DND-41 (cell line): ENCODE results near the gene DHRSX.

Experiments used
- ATAC-seq: fragments of 200-7000 bp; cut with Tn5 transposase; 3 replicates; pipeline ENCODE4 v1.9.1; 2021; ENCODE audit warnings: low read depth; ENCODE audit not compliant: insufficient read depth
- DNase-seq: peaks from one replicate; pipeline ENCODE4 v3.0.0-alpha.2; 2020
- H2AFZ ChIP-seq: 2 replicates; pipeline ENCODE4 v1.6.0; 2012; ENCODE audit warnings: low read depth, low read length
- H3K27ac ChIP-seq: 2 replicates; pipeline ENCODE4 v1.5.1; 2012; ENCODE audit warnings: low read length, inconsistent platforms
- H3K27me3 ChIP-seq: fragments of 200-600 bp; sonication (generic); 2 replicates; pipeline ENCODE4 v1.6.0; 2012; ENCODE audit warnings: low read length, mild to moderate bottlenecking, inconsistent platforms; ENCODE audit not compliant: insufficient read depth, poor library complexity
- H3K36me3 ChIP-seq: 2 replicates; pipeline ENCODE4 v1.5.1; 2012; ENCODE audit warnings: low read length, inconsistent platforms; ENCODE audit not compliant: insufficient read depth
- H3K4me1 ChIP-seq: 2 replicates; pipeline ENCODE4 v1.5.1; 2012; ENCODE audit warnings: mild to moderate bottlenecking, low read length; ENCODE audit not compliant: insufficient read depth
- H3K4me2 ChIP-seq: 2 replicates; pipeline ENCODE4 v1.6.0; 2012; ENCODE audit warnings: mild to moderate bottlenecking, moderate library complexity, low read length, inconsistent platforms; ENCODE audit not compliant: insufficient read depth
- H3K4me3 ChIP-seq, 2 experiments: fragments of 200-600 bp in 1 of 2; shearing (Covaris generic) in 1 of 2; 2 replicates each; pipeline ENCODE4 v1.5.1; 2012 to 2016; ENCODE audit warnings: inconsistent platforms in 2 of 2, low read length in 2 of 2, mild to moderate bottlenecking in 2 of 2, low read depth in 1 of 2, moderate library complexity in 1 of 2
- H3K79me2 ChIP-seq: 2 replicates; pipeline ENCODE4 v1.6.0; 2012; ENCODE audit warnings: low read length, inconsistent platforms; ENCODE audit not compliant: insufficient read depth
- H3K9ac ChIP-seq: 2 replicates; pipeline ENCODE4 v1.6.0; 2012; ENCODE audit warnings: low read depth, mild to moderate bottlenecking, inconsistent platforms, low read length, moderate library complexity
- H3K9me3 ChIP-seq: 2 replicates; pipeline ENCODE4 v1.5.1; 2012; ENCODE audit warnings: low read length, moderate library complexity, mild to moderate bottlenecking, inconsistent platforms; ENCODE audit not compliant: insufficient read depth, severe bottlenecking
- H4K20me1 ChIP-seq: 2 replicates; pipeline ENCODE4 v1.6.0; 2012; ENCODE audit warnings: low read length; ENCODE audit not compliant: insufficient read depth
- EZH2 ChIP-seq: IDR thresholded peaks from 3 replicates; pipeline ENCODE4 v1.6.1; 2012; ENCODE audit warnings: borderline replicate concordance, low read depth, mild to moderate bottlenecking, moderate library complexity, low read length, inconsistent platforms; ENCODE audit not compliant: severe bottlenecking
- TF ChIP-seq, protein P1 (sequence below): IDR thresholded peaks from 2 replicates; pipeline ENCODE4 v1.5.1; 2012; ENCODE audit warnings: borderline replicate concordance, low read length, moderate library complexity, mild to moderate bottlenecking; ENCODE audit not compliant: poor library complexity, severe bottlenecking; ENCODE audit errors: extremely low read depth

The DHRSX gene

GRCh38 chrX:2228536-2228935 is 272.2 kb downstream of the DHRSX start:
- no peaks in the 10 kb centered on the region for H3K27me3 ChIP-seq
- peaks cover 4% of the 10 kb centered on the region; the same call in 1 of the 2 replicates for H3K4me1 ChIP-seq
- H3K27ac ChIP-seq: no peak overlapping the region
- ATAC-seq (peak; percentile 73), DNase-seq (peak; percentile 8)
- H4K20me1 ChIP-seq: peaks cover 5% of the 10 kb centered on the region; the same call in 1 of the 2 replicates
- TF ChIP-seq, protein P1, sequence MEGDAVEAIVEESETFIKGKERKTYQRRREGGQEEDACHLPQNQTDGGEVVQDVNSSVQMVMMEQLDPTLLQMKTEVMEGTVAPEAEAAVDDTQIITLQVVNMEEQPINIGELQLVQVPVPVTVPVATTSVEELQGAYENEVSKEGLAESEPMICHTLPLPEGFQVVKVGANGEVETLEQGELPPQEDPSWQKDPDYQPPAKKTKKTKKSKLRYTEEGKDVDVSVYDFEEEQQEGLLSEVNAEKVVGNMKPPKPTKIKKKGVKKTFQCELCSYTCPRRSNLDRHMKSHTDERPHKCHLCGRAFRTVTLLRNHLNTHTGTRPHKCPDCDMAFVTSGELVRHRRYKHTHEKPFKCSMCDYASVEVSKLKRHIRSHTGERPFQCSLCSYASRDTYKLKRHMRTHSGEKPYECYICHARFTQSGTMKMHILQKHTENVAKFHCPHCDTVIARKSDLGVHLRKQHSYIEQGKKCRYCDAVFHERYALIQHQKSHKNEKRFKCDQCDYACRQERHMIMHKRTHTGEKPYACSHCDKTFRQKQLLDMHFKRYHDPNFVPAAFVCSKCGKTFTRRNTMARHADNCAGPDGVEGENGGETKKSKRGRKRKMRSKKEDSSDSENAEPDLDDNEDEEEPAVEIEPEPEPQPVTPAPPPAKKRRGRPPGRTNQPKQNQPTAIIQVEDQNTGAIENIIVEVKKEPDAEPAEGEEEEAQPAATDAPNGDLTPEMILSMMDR: no peak
- no peak for TF ChIP-seq EZH2
- peaks cover 12% of the 10 kb centered on the region for H3K36me3 ChIP-seq
- H3K9me3 ChIP-seq: peaks cover 3% of the 10 kb centered on the region
- H3K9ac ChIP-seq: no peak overlapping the region
- no peak overlapping the region for H2AFZ ChIP-seq
- H3K79me2 ChIP-seq: no peaks in the 10 kb centered on the region
- no peak overlapping the region for H3K4me3 ChIP-seq
- H3K4me2 ChIP-seq: no peak overlapping the region

GRCh38 chrX:2226906-2227656 is 273.7 kb downstream of the DHRSX start:
- DNase-seq: no peak
- H4K20me1 ChIP-seq: peaks cover 5% of the 10 kb centered on the region; the same call in 1 of the 2 replicates
- H2AFZ ChIP-seq: no peak overlapping the region
- peaks cover 17% of the 10 kb centered on the region for H3K36me3 ChIP-seq
- no peaks in the 10 kb centered on the region for H3K79me2 ChIP-seq
- peaks cover 4% of the 10 kb centered on the region; the same call in 1 of the 2 replicates for H3K4me1 ChIP-seq
- no peak overlapping the region for H3K4me3 ChIP-seq
- ATAC-seq: no peak
- no peaks in the 10 kb centered on the region for H3K27me3 ChIP-seq
- H3K9ac ChIP-seq: no peak overlapping the region
- no peak overlapping the region for H3K27ac ChIP-seq
- H3K9me3 ChIP-seq: peaks cover 16% of the 10 kb centered on the region
- H3K4me2 ChIP-seq: no peak overlapping the region
- TF ChIP-seq, protein P1: no peak

GRCh38 chrX:2226182-2226581 is 274.6 kb downstream of the DHRSX start:
- Histone ChIP-seq H3K4me3 (no peak overlapping the region), H4K20me1 (peaks cover 5% of the 10 kb centered on the region; the same call in 1 of the 2 replicates), H2AFZ (no peak overlapping the region), H3K4me2 (no peak overlapping the region), H3K9ac (no peak overlapping the region), H3K27ac (no peak overlapping the region), H3K79me2 (no peaks in the 10 kb centered on the region), H3K4me1 (peaks cover 4% of the 10 kb centered on the region; the same call in 1 of the 2 replicates), H3K27me3 (no peaks in the 10 kb centered on the region), H3K9me3 (peaks cover 19% of the 10 kb centered on the region), H3K36me3 (peaks cover 18% of the 10 kb centered on the region)
- TF ChIP-seq EZH2: no peak
- TF ChIP-seq, protein P1: no peak
- no peak for ATAC-seq
- no peak for DNase-seq
